SIG-M5 treated with dmso at 0.1 percent for 504 hours (cell line): ENCODE results near the gene GSAP.
"Not testable (repeated sequence)": the region's sequence is repeated elsewhere in the genome, so short reads cannot be mapped to it uniquely, and the experiment has no call there.

Source experiments
- DNase-seq: peaks from one replicate; lab custom pipeline; 2025; ENCODE audit not compliant: unreplicated experiment; lab: John Stamatoyannopoulos, UW

Gene GSAP

DNA sequence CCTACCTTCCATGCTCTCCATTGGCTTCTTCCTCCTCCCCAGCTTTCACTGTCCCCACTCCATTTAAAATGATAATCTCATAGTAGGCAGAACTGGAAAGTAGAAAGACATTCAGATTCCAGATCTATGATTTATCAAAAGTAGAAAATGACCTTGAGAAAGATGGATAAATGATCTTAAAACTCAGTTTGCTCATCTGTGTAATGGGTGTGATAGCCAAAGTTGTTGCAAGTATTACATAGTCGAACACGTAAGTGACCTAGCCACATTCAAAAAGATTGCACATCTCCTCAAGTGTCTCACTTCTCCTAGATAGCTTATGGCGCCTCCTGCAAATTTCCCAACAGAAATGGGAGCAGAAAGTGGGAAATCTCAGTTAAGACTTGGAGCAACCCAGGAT lies 126.8 kb downstream of the GSAP start:
- no peak for DNase-seq

DNA sequence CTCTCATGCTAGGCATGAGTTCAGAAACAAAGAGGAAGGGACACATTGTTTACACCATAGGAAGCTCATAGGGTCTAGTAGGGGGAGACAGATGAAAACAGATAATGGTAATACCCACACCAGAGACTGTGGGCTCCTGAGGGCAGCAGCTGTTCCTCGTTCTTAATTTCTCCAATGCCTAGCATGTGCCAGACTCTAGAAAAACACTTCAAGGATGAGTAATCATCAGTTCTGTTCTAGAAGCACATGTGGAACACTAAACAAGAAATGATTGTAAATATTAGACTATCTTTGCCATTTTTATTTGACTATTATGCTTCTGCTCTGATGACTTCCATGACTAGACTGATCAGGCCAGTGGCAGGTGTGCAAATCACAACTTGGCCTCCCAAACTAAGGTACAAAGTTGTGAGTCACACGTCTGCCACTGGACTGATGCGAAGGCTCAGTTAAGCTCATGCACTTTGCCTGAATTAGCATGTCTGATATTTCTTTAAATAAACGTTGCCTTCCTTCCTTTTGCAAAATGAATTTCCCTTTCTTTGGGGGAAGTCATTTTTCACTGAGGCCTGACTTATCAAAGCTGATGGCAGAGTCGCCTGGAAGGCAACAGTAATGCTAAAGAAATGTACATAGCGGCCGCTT lies 127.4 kb downstream of the GSAP start:
- DNase-seq = no peak

DNA sequence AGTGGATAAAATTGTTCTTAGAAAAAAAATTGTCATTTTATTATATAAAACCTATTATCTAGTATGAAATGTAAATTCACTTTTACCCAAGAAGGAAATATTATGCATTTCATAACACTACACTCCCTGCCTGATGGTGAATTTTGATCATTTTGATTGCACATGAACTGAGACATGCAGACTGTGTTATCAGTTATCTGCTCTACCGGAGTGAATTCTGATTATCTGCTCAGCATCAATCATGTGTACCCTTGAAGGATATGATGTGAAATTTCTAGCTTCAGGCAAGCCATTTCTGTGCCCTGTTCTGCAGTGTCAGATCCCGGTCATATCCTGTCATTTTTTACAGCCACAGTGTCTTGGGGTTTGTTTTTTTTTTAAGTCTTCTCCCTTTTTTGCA lies 131.5 kb downstream of the GSAP start:
- no peak for DNase-seq

DNA sequence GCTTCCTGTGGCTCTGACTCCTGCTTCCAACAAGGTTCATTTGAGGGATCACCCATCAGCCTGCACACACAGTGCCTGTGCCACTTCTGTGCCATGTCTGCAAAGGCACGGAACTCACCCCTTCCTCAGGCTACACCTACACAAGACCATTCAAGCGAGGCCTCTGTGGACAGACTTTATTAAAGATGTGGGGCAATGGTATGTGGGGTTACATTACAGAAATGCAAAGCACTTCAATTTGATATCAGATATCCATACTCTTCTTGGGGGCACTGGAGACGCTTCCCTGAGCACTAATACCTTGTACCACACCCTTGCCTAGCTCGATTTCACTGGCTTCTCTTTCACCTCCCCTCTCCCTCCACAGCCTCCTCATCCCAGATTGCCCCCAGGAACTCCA lies 132.1 kb downstream of the GSAP start:
- no peak for DNase-seq

DNA sequence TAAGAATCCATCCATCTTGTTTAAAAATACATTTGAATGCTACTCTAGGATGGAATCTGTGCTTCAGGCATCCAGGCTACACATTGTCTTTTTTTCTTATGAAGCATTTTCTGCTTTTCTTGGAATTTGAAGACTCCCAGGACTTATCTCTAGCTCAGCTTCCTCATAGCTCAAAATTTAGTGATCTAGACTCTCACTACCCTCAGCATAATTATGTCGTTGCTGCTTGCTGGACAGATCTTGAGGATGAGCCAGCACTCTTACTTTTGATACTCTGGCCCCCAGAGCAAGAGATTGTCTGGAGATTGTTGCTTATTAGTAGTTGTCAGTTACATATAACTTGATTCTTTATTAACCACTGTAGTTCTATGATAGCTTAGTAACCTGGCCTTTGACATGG lies 133.3 kb downstream of the GSAP start:
- DNase-seq = no peak

DNA sequence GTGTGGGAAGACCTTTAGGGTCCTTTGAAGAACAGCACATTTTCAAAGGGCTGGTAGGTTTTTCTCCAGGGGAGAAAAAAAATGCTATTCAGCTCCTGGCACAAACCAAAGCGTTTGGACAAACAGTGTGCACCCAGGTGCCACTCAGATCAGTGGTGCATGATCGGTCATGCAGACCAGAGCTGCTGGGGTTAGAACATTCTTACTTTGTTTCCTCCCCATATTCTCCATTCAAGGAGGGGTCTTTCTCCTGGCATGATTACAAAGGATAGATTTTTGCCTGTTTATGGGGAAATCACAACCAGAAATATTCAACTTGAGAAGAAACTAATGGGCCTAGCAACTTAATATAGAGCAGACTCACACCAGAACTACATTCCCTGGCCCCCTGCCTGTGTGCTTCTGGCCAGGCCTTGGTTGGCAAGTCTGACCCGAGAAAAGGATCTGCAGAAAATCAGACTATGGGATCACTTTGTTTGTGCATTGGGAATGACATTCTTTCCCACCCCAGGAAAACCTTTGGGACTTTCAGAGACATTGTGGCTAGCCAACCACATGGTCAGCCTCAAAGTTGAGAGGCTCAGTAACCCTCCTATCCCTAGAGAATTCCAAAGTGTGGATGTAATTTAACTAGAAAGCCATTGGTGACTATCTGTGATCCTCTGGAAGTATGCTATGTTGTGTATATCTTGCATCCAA lies 134.2 kb downstream of the GSAP start:
- no peak for DNase-seq

DNA sequence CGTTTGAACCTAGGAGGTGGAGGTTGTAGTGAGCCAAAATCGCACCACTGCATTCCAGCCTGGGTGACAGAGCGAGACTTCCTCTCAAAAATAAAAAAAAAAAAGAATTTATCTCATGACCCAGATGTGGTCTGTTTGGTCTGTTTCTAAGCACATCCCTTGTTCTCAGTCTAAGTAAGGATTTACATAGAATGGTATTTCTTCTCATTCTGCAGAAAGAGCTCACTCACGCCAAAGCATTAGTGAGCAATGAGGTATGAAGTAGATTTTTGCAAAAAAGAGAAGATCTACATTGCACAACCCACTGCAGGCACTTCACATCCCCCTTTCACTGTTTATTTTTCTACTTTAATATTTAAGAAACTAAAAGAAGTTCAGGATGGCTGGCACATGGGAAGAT lies 140.0 kb downstream of the GSAP start:
- no peak for DNase-seq

DNA sequence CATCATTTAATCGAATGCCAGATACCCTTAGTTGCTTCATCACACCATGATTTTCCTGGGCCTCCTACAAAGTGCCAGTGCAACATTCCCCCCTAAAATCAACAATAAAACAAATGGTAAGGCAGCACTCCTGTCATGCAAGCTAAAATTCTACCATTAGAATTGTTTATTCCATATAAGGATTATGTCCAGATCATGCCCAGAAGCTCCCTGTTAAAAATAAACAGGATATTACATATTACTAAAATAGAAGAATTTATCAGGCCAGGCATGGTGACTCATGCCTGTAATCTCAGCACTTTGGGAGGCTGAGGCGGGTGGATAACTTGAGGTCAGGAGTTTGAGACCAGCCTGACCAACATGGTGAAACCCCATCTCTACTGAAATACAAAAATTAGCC lies 140.5 kb downstream of the GSAP start:
- not testable (repeated sequence) for DNase-seq

DNA sequence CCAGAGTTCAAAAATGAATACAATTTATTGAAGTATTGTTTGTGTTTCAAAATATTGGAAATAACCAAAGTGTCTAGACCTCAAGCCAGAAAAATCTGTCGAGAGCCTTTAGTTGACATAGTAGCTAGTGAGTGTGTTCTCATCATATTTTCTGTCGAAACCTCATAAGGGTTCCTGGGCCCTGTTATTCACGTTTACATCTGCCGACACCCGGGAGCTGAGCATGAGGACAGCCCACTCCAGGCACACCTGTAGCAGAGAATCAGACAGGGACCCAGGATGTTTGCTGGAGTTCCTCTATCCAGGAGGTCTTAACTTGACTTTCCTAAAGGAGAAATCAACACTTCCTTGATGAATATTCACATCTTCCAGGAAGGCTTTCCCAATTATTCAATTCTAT lies 144.4 kb downstream of the GSAP start:
- no peak for DNase-seq

DNA sequence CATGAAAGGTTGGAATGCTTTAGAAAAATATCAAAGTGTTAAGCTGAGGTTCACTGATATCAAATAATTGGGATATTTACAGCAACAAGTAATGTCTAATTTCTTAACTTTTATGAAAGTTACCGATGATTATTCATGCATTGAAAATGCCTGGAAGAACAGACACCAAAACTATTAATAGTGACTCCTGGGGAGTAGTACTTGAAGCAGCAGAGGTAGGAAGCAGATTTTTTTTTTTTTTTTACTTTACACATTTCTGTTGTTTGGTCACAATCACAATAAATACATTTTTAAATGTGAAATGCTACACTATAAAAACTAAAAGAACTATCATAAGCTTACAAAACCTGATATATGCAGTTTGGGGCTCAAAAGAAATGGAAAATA lies 146.1 kb downstream of the GSAP start:
- DNase-seq = no peak

DNA sequence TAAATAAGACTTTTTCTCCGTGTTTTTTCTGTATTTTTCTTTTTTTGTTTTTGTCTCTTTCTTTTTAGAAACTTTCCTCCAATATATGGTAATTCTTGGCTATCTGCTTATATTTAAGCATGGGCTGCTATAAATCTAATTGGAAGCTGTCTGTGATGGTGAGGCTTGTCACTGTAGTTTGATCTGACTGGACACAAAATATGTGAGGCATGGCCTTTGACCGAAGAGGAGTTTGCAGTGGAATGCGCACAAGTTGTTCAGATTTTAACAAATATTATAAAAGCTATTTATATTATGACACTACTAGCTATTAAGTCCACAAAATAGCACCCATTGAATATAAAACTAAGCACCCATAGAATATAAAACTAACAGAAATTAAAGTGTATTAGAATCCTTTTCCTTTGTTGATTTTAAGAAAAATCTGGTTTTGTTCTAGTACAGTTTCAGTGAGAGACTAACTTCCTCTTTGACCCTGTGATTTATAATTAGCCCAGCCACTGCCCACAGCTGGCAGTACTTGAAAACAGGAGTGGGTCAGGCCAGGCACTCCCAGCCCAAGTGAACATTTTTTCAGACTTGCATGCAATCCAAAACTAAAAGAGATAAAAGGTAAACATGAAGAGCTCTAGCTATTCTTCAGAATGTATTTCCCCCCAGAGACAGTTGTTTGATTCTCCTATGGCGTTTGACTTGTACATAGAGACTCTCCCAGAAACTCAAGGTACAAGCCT lies 146.6 kb downstream of the GSAP start:
- DNase-seq = peak; percentile 15

DNA sequence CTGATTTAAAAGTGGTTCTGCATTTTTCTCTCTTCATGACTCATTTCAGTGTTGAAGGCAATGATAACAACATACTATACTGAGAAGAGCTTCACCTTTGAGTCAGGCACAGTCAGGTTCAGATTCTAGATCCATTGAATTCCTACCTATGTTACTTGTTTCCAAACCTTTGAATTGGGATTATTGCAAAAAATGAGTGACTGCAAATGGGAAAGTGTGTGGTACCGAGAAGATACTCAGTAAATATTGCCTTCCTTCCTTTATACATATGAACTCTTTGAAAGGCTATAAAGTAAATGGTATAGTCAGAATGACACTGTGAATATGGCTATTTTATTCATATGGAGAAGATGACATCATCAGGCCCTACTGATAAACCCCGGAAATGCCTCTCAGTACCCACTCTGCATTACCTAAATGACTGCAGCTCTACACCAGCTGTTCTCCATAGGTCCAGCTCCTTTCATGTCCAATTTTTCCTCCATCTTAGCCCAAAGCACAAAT lies 149.8 kb downstream of the GSAP start:
- no peak for DNase-seq

DNA sequence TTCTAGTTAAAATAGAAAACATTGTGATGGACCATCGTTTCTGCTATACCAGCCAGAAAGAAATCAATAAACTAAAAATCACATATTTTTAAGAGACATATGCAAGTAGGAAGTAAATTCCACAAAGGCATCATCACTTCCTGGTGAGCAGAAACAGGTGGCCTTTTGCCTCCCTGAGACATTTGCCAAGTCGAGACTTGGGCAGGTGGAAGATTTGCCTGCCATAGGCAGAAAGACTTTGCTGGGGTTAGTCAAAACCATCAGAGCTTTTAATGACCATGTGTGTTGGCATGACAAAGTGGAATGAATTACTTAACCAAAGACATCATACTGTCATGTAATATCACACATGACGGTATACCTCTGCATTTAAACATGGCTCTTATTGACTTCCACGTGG lies 150.5 kb downstream of the GSAP start:
- DNase-seq = no peak

DNA sequence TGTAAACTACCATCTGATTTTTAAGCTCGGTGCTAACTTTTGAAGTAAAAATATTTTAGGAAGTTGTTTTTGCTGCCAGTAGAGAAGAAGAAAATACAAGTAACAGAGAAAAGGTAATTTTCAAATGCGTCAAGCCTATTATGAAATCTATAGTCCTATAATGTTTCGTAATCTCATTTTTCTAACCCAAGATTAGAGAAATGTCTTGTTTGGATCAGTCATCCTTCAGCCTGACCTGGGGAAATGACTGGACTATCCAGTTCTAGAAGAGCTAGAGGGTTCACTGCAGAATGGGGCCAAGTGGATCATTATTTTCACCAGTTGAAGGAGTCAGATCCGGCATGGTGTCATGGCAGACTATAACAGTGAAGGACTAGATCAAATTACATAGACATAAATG lies 153.8 kb downstream of the GSAP start:
- no peak for DNase-seq
